Mesothelial cell of epicardium (in vitro differentiated cells): ENCODE measurements around the gene ME1. TPM values are rescaled to one million over a fixed set of nuclear protein-coding genes. Genes with fewer than 3 reads are reported as not detected.
"Not testable (repeated sequence)": the region's sequence is repeated elsewhere in the genome, so short reads cannot be mapped to it uniquely, and the experiment has no call there.

Experiments
- DNase-seq, 2 experiments: peaks; one replicate each; pipeline ENCODE4 v3.0.0; 2021; ENCODE audit warnings: low spot score in 2 of 2; ENCODE audit not compliant: unreplicated experiment in 2 of 2
- H3K27ac Mint-ChIP-seq: 2 replicates; pipeline ENCODE4 v1.8.0; 2021; ENCODE audit warnings: mixed read lengths
- H3K27me3 Mint-ChIP-seq: 2 replicates; pipeline ENCODE4 v1.8.0; 2021; ENCODE audit warnings: low read depth, mixed read lengths
- H3K36me3 Mint-ChIP-seq: 2 replicates; pipeline ENCODE4 v1.8.0; 2021; ENCODE audit warnings: mixed read lengths
- H3K4me1 Mint-ChIP-seq: 2 replicates; pipeline ENCODE4 v1.8.0; 2021; ENCODE audit warnings: mixed read lengths
- H3K4me3 Mint-ChIP-seq: 2 replicates; pipeline ENCODE4 v1.8.0; 2021; ENCODE audit warnings: mild to moderate bottlenecking, moderate library complexity, mixed read lengths
- H3K9me3 Mint-ChIP-seq: 2 replicates; pipeline ENCODE4 v1.8.0; 2021; ENCODE audit warnings: mixed read lengths
- total RNA-seq: library from RNA; stranded (reverse); gene quantifications from 3 replicates; pipeline ENCODE4 v1.2.1, GENCODE V29; 2021
- TF ChIP-seq, protein P1 (sequence below): fragments of 200-600 bp; sonication (generic); IDR thresholded peaks from one replicate; pipeline ENCODE4 v1.5.0; 2021; ENCODE audit warnings: antibody characterized with exemption; ENCODE audit not compliant: unreplicated experiment

ME1 gene
- total RNA-seq, 1 donor from 2014 or later, result 9.0 TPM

DNA sequence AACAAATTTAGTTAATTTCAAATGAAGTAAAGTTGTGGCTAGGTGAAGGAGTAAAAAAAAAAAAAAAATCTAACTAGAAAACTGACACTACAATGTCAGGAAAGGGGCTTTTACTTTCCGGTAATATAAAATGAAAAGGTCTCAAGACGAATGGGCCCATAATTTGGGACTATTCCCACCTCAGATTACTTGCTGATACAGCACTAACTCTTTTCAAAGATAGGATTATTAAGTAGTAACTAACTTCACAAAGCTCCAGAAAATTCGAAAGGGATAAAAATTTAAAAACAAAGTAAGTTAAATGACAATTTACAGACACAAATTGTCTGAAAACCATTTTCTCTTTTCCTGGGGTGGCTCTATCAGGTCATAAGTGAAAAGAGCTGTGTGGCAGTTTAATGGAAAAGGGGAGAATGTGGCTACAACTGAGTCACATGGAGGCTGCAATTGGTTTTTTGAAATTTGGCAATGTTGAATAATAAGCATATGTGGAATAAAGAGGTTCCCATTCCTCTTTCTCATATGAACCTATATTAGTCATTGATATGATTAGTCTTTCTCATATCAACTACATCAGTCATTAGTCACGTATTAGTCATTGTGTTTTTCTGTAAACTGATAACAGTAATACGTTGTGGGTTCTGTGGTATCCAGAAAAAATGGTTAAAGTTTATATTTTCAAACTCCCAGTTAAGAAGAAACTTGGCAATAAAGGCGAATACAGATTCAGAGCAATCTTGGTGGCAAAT is 159.7 kb downstream of the ME1 start:
- TF ChIP-seq, protein P1, sequence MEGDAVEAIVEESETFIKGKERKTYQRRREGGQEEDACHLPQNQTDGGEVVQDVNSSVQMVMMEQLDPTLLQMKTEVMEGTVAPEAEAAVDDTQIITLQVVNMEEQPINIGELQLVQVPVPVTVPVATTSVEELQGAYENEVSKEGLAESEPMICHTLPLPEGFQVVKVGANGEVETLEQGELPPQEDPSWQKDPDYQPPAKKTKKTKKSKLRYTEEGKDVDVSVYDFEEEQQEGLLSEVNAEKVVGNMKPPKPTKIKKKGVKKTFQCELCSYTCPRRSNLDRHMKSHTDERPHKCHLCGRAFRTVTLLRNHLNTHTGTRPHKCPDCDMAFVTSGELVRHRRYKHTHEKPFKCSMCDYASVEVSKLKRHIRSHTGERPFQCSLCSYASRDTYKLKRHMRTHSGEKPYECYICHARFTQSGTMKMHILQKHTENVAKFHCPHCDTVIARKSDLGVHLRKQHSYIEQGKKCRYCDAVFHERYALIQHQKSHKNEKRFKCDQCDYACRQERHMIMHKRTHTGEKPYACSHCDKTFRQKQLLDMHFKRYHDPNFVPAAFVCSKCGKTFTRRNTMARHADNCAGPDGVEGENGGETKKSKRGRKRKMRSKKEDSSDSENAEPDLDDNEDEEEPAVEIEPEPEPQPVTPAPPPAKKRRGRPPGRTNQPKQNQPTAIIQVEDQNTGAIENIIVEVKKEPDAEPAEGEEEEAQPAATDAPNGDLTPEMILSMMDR, result no peak

GRCh38 chr6:83265384-83265783 is 165.5 kb downstream of the ME1 start:
- peaks cover 3% of the 10 kb centered on the region for H3K4me1 Mint-ChIP-seq
- no peak for DNase-seq

More for the DNA sequence above, 159.7 kb downstream of the ME1 start:
- no peaks in the 10 kb centered on the region for H3K27me3 Mint-ChIP-seq
- H3K4me3 Mint-ChIP-seq, result no peak overlapping the region
- no peaks in the 10 kb centered on the region for H3K9me3 Mint-ChIP-seq
- no peak overlapping the region for H3K27ac Mint-ChIP-seq
- peaks cover 11% of the 10 kb centered on the region for H3K4me1 Mint-ChIP-seq
- H3K36me3 Mint-ChIP-seq, result peaks cover 3% of the 10 kb centered on the region
- no peak for DNase-seq

DNA sequence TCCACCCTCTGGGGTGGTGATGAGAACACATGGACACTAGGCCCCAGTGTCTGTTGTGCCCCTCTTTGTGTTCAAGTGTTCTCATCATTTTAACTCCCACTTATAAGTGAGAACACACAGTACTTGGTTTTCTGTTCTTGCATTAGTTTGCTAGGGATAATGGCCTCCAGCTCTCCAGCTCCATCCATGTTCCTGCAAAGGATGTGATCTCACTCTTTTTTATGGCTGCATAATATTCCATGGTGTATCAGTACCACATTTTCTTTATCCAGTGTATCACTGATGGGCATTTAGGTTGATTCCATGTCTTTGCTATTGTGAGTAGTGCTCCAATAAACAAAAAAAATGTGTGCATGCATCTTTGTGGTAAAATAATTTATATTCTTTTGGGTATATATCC is 170.3 kb downstream of the ME1 start:
- H3K36me3 Mint-ChIP-seq, result no peaks in the 10 kb centered on the region
- H3K27ac Mint-ChIP-seq, result no peak overlapping the region
- no peaks in the 10 kb centered on the region for H3K4me1 Mint-ChIP-seq
- H3K27me3 Mint-ChIP-seq, result no peaks in the 10 kb centered on the region
- H3K9me3 Mint-ChIP-seq, result no peaks in the 10 kb centered on the region
- no peak for DNase-seq
- TF ChIP-seq, protein P1, result no peak
- no peak overlapping the region for H3K4me3 Mint-ChIP-seq

More at GRCh38 chr6:83265384-83265783, 165.5 kb downstream of the ME1 start:
- Mint-ChIP-seq H3K9me3 (no peaks in the 10 kb centered on the region), H3K4me3 (no peak overlapping the region), H3K27ac (no peak overlapping the region), H3K36me3 (no peaks in the 10 kb centered on the region), H3K27me3 (no peaks in the 10 kb centered on the region)
- TF ChIP-seq, protein P1, result no peak

- TF ChIP-seq, protein P1, result no peak
- Mint-ChIP-seq H3K9me3 (no peaks in the 10 kb centered on the region), H3K36me3 (no peaks in the 10 kb centered on the region), H3K4me3 (no peak overlapping the region), H3K4me1 (no peaks in the 10 kb centered on the region), H3K27me3 (no peaks in the 10 kb centered on the region), H3K27ac (no peak overlapping the region)
- DNase-seq, result no peak
Measured at GRCh38 chr6:83258517-83258916, 172.3 kb downstream of the ME1 start.

DNA sequence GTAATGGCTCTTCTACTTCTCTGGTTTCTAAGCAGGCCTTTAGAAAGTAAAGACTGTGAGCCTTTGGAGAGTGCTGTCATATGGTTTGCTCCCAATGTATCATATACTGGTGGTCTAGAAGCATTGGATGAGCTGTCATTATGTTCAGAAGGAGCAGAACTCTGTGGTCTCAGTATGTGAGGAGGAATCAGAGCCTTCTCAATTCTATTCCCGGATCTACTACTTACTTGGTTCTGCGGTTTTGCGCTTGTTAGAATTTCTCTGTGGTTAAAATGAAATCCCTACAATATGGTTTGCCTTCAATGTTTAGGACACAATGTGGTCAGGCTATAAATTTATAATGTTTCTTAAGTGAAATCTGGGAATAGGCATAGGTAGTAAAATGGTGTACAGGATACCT is 173.1 kb downstream of the ME1 start:
- H3K4me3 Mint-ChIP-seq, result no peak overlapping the region
- H3K4me1 Mint-ChIP-seq, result no peaks in the 10 kb centered on the region
- H3K27ac Mint-ChIP-seq, result no peak overlapping the region
- H3K36me3 Mint-ChIP-seq, result no peaks in the 10 kb centered on the region
- DNase-seq, result no peak
- TF ChIP-seq, protein P1, result no peak
- no peaks in the 10 kb centered on the region for H3K9me3 Mint-ChIP-seq
- no peaks in the 10 kb centered on the region for H3K27me3 Mint-ChIP-seq

GRCh38 chr6:83256719-83257118 is 174.1 kb downstream of the ME1 start:
- not testable (repeated sequence) for H3K36me3 Mint-ChIP-seq, H3K4me1 Mint-ChIP-seq, H3K4me3 Mint-ChIP-seq, H3K27me3 Mint-ChIP-seq, H3K27ac Mint-ChIP-seq, DNase-seq, H3K9me3 Mint-ChIP-seq
